ENCODE measurements around the gene C1orf141.

The C1orf141 gene

GRCh38 chr1:67135354-67135753 is 584 bp upstream of the C1orf141 start:
- FAIRE-seq: no peak
- DNase-seq (ENCODE audit: insufficient read length, low spot score): no peak
- TF ChIP-seq CTCF (IDR thresholded peaks at IDR 0.05; ENCODE audit: insufficient read depth, missing control alignments): no peak

GRCh38 chr1:67133177-67133576 is 1.6 kb downstream of the C1orf141 start:
- TF ChIP-seq CTCF (IDR thresholded peaks at IDR 0.05; ENCODE audit: insufficient read depth, missing control alignments): no peak
- no peak for FAIRE-seq
- no peak for DNase-seq (ENCODE audit: insufficient read length, low spot score)

GRCh38 chr1:67130673-67131072 is 4.1 kb downstream of the C1orf141 start:
- DNase-seq (ENCODE audit: insufficient read length, low spot score) (no peak), FAIRE-seq (no peak)
- no peak for TF ChIP-seq CTCF (IDR thresholded peaks at IDR 0.05; ENCODE audit: insufficient read depth, missing control alignments)

- no peak for TF ChIP-seq CTCF (IDR thresholded peaks at IDR 0.05; ENCODE audit: insufficient read depth, missing control alignments)
- FAIRE-seq (no peak), DNase-seq (ENCODE audit: insufficient read length, low spot score) (no peak)
Observed at GRCh38 chr1:67126974-67127373, 7.8 kb downstream of the C1orf141 start.

GRCh38 chr1:67126111-67126746 is 8.5 kb downstream of the C1orf141 start:
- no peak for DNase-seq (ENCODE audit: insufficient read length, low spot score)
- no peak for FAIRE-seq
- no peak for TF ChIP-seq CTCF (IDR thresholded peaks at IDR 0.05; ENCODE audit: insufficient read depth, missing control alignments)

- DNase-seq (ENCODE audit: insufficient read length, low spot score): no peak
- no peak for FAIRE-seq
- no peak for TF ChIP-seq CTCF (IDR thresholded peaks at IDR 0.05; ENCODE audit: insufficient read depth, missing control alignments)
Observed at GRCh38 chr1:67124455-67124854, 10.3 kb downstream of the C1orf141 start.

GRCh38 chr1:67120855-67121619 is 13.7 kb downstream of the C1orf141 start:
- FAIRE-seq (no peak), DNase-seq (ENCODE audit: insufficient read length, low spot score) (no peak)
- no peak for TF ChIP-seq CTCF (IDR thresholded peaks at IDR 0.05; ENCODE audit: insufficient read depth, missing control alignments)
